H9 (cell line): ENCODE data around the gene KCNAB3. TPM values are rescaled to one million over a fixed set of nuclear protein-coding genes. Genes with fewer than 3 reads are reported as not detected.
A peak's percentile ranks its signal among the peaks of the same experiment; 100 is the strongest.

Experiments
- DNase-seq: peaks from one replicate; pipeline ENCODE4 v3.0.0-alpha.2; 2017
- H2AFZ ChIP-seq: one replicate; pipeline ENCODE4 v1.6.1; 2013; ENCODE audit warnings: mild to moderate bottlenecking, low read length, control low read depth, moderate library complexity
- H2AK5ac ChIP-seq: 2 replicates; pipeline ENCODE4 v1.6.1; 2013; ENCODE audit warnings: low read length, control low read depth, mixed read lengths; ENCODE audit not compliant: insufficient read length
- H2BK120ac ChIP-seq: one replicate; pipeline ENCODE4 v1.6.1; 2013; ENCODE audit warnings: low read depth, mild to moderate bottlenecking, low read length, control low read depth, inconsistent platforms; ENCODE audit not compliant: poor library complexity, severe bottlenecking
- H2BK12ac ChIP-seq: 2 replicates; pipeline ENCODE4 v1.6.1; 2013; ENCODE audit warnings: low read length, control low read depth, mixed read lengths, low read depth; ENCODE audit not compliant: insufficient read length
- H2BK15ac ChIP-seq: 2 replicates; pipeline ENCODE4 v1.6.1; 2013; ENCODE audit warnings: low read depth, low read length, control low read depth
- H2BK20ac ChIP-seq: one replicate; pipeline ENCODE4 v1.6.1; 2013; ENCODE audit warnings: low read depth, mild to moderate bottlenecking, low read length, control low read depth, inconsistent platforms; ENCODE audit not compliant: poor library complexity, severe bottlenecking
- H2BK5ac ChIP-seq: 2 replicates; pipeline ENCODE4 v1.6.1; 2013; ENCODE audit warnings: low read length, control low read depth, mixed read lengths; ENCODE audit not compliant: insufficient read length
- H3K14ac ChIP-seq: 2 replicates; pipeline ENCODE4 v1.6.1; 2013; ENCODE audit warnings: low read length, control low read depth; ENCODE audit not compliant: insufficient read depth
- H3K18ac ChIP-seq: 2 replicates; pipeline ENCODE4 v1.6.1; 2013; ENCODE audit warnings: low read depth, mild to moderate bottlenecking, mixed read lengths, low read length, control low read depth; ENCODE audit not compliant: insufficient read length
- H3K23ac ChIP-seq: 2 replicates; pipeline ENCODE4 v1.6.1; 2013; ENCODE audit warnings: low read length, control low read depth, mixed read lengths, low read depth; ENCODE audit not compliant: insufficient read length
- H3K23me2 ChIP-seq: 2 replicates; pipeline ENCODE4 v1.6.1; 2013; ENCODE audit warnings: low read depth, mild to moderate bottlenecking, mixed read lengths, low read length, control low read depth; ENCODE audit not compliant: insufficient read length, poor library complexity, severe bottlenecking
- H3K27ac ChIP-seq: 2 replicates; pipeline ENCODE4 v1.5.1; 2013; ENCODE audit warnings: low read length, control low read depth, mixed read lengths, low read depth; ENCODE audit not compliant: insufficient read length
- H3K27me3 ChIP-seq: 2 replicates; pipeline ENCODE4 v1.6.1; 2013; ENCODE audit warnings: low read length, control low read depth, inconsistent platforms; ENCODE audit not compliant: insufficient read depth
- H3K4ac ChIP-seq: 2 replicates; pipeline ENCODE4 v1.6.1; 2013; ENCODE audit warnings: low read depth, mild to moderate bottlenecking, control low read depth, inconsistent platforms, low read length, moderate library complexity
- H3K4me1 ChIP-seq: 2 replicates; pipeline ENCODE4 v1.6.1; 2013; ENCODE audit warnings: low read length, control low read depth, inconsistent platforms; ENCODE audit not compliant: insufficient read depth
- H3K4me2 ChIP-seq: 2 replicates; pipeline ENCODE4 v1.6.1; 2013; ENCODE audit warnings: low read length, control low read depth, mixed read lengths; ENCODE audit not compliant: insufficient read length, insufficient read depth
- H3K56ac ChIP-seq: 2 replicates; pipeline ENCODE4 v1.6.1; 2013; ENCODE audit warnings: low read depth, mild to moderate bottlenecking, mixed read lengths, low read length, control low read depth; ENCODE audit not compliant: insufficient read length
- H3K79me1 ChIP-seq: 2 replicates; pipeline ENCODE4 v1.6.1; 2013; ENCODE audit warnings: low read depth, mild to moderate bottlenecking, moderate library complexity, low read length, control low read depth, inconsistent platforms; ENCODE audit not compliant: insufficient read depth, poor library complexity, severe bottlenecking
- H3K79me2 ChIP-seq: 2 replicates; pipeline ENCODE4 v1.6.1; 2013; ENCODE audit warnings: low read length, control low read depth, inconsistent platforms; ENCODE audit not compliant: insufficient read depth
- H3K9ac ChIP-seq: 2 replicates; pipeline ENCODE4 v1.6.1; 2013; ENCODE audit warnings: low read length, control low read depth, mixed read lengths; ENCODE audit not compliant: insufficient read length; ENCODE audit errors: extremely low read depth
- H3K9me3 ChIP-seq: one replicate; pipeline ENCODE4 v1.6.1; 2013; ENCODE audit warnings: low read depth, low read length, inconsistent platforms; ENCODE audit not compliant: control insufficient read depth
- H3T11ph ChIP-seq: one replicate; pipeline ENCODE4 v1.6.1; 2013; ENCODE audit warnings: mild to moderate bottlenecking, low read length, control low read depth, inconsistent platforms
- H4K20me1 ChIP-seq: one replicate; pipeline ENCODE4 v1.6.1; 2013; ENCODE audit not compliant: control insufficient read depth, insufficient read length, insufficient read depth
- H4K5ac ChIP-seq: 2 replicates; pipeline ENCODE4 v1.6.1; 2013; ENCODE audit warnings: low read depth, mild to moderate bottlenecking, mixed read lengths, low read length, control low read depth; ENCODE audit not compliant: insufficient read length
- H4K8ac ChIP-seq: replicated peaks from 2 replicates; pipeline ENCODE4 v1.6.1; 2013; ENCODE audit warnings: low read length, control low read depth, mixed read lengths, low read depth; ENCODE audit not compliant: insufficient read length
- H4K91ac ChIP-seq: 2 replicates; pipeline ENCODE4 v1.6.1; 2013; ENCODE audit warnings: low read depth, mild to moderate bottlenecking, moderate library complexity, mixed read lengths, low read length, control low read depth; ENCODE audit not compliant: insufficient read length
- H3K27ac Mint-ChIP-seq, 3 experiments: 2 replicates in 2 of 3; 3 replicates in 1 of 3; pipeline ENCODE4 v1.8.0; 2020 to 2021; ENCODE audit warnings: mixed read lengths in 3 of 3, mild to moderate bottlenecking in 1 of 3, moderate library complexity in 1 of 3
- H3K27me3 Mint-ChIP-seq: 2 replicates; pipeline ENCODE4 v1.8.0; 2021; ENCODE audit warnings: low read depth, mild to moderate bottlenecking, moderate library complexity, mixed read lengths
- H3K36me3 Mint-ChIP-seq, 3 experiments: 2 replicates in 2 of 3; 3 replicates in 1 of 3; pipeline ENCODE4 v1.8.0; 2020 to 2021; ENCODE audit warnings: low read depth in 3 of 3, mixed read lengths in 3 of 3; ENCODE audit not compliant: insufficient read depth in 1 of 3
- H3K4me1 Mint-ChIP-seq, 2 experiments: 2 replicates each; pipeline ENCODE4 v1.8.0; 2020; ENCODE audit warnings: mixed read lengths in 2 of 2
- H3K4me3 Mint-ChIP-seq, 2 experiments: 2 replicates in 1 of 2; 3 replicates in 1 of 2; pipeline ENCODE4 v1.8.0; 2020 to 2021; ENCODE audit warnings: mild to moderate bottlenecking in 2 of 2, mixed read lengths in 2 of 2, moderate library complexity in 1 of 2
- H3K9me3 Mint-ChIP-seq, 2 experiments: 2 replicates in 1 of 2; 3 replicates in 1 of 2; pipeline ENCODE4 v1.8.0; 2020; ENCODE audit warnings: mild to moderate bottlenecking in 2 of 2, mixed read lengths in 2 of 2, moderate library complexity in 1 of 2
- WGBS: extraction: QIAGEN DNeasy Blood & Tissue Kit; methylation state at CpG from one replicate; pipeline ENCODE4 v1.1.7; 2013; ENCODE audit warnings: missing lambda C conversion rate, low lambda C conversion rate, mixed read lengths; ENCODE audit not compliant: insufficient read length; ENCODE audit errors: extremely low coverage; 5-methylcytosine and 5-hydroxymethylcytosine counted together
- total RNA-seq: library from RNA; stranded (reverse); gene quantifications from 2 replicates; pipeline ENCODE4 v1.2.1, GENCODE V29; 2021
- TF ChIP-seq, protein P1 (sequence below): fragments of 200-600 bp; sonication (generic); conservative IDR thresholded peaks from 3 replicates; pipeline ENCODE4 v1.8.0; 2021; ENCODE audit warnings: antibody characterized with exemption, mild to moderate bottlenecking

Gene KCNAB3
- total RNA-seq, 1 experiment from 2014 or later: 6.4 TPM

DNA sequence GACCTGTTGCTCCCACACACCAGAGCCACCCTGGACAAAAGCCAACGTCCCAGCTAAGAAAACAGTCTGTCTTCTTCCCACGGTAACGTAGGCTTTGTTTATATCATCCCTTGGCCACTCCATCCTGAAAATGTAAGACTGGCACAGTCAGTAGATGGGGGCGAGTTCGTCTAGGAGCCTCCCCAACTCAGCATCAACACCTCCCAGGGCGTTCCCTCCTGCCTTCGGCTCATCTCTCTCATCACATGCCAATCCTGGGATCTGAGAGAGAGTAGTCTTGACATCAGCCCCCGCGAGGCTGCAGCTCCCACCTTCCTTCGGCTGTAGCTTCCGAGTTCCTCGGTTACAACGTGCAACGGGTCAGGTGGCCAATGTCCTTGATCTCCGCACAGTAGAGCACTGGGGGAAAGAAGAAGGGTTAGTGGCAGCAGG is 14.5 kb downstream of the KCNAB3 start:
- no peaks in the 10 kb centered on the region for H3K79me2 ChIP-seq
- TF ChIP-seq, protein P1, sequence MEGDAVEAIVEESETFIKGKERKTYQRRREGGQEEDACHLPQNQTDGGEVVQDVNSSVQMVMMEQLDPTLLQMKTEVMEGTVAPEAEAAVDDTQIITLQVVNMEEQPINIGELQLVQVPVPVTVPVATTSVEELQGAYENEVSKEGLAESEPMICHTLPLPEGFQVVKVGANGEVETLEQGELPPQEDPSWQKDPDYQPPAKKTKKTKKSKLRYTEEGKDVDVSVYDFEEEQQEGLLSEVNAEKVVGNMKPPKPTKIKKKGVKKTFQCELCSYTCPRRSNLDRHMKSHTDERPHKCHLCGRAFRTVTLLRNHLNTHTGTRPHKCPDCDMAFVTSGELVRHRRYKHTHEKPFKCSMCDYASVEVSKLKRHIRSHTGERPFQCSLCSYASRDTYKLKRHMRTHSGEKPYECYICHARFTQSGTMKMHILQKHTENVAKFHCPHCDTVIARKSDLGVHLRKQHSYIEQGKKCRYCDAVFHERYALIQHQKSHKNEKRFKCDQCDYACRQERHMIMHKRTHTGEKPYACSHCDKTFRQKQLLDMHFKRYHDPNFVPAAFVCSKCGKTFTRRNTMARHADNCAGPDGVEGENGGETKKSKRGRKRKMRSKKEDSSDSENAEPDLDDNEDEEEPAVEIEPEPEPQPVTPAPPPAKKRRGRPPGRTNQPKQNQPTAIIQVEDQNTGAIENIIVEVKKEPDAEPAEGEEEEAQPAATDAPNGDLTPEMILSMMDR: no peak
- H3K9me3 ChIP-seq: no peaks in the 10 kb centered on the region
- no peak overlapping the region for H3T11ph ChIP-seq
- H3K27me3 ChIP-seq: peaks cover 17% of the 10 kb centered on the region
- no peak overlapping the region for H2BK120ac ChIP-seq
- no peaks in the 10 kb centered on the region for H4K20me1 ChIP-seq
- H3K79me1 ChIP-seq: no peaks in the 10 kb centered on the region
- peaks cover 0 to 9% (median 3%) of the 10 kb centered on the region in 3 experiments; a peak in 4 of 7 replicates for H3K36me3 Mint-ChIP-seq
- no peak overlapping the region for H3K18ac ChIP-seq
- no peak overlapping the region for H3K9ac ChIP-seq
- H3K27ac Mint-ChIP-seq: peak overlapping the region in 1 of 3 experiments; percentile 40; a peak in 2 of 7 replicates
- peaks cover 3 to 4% of the 10 kb centered on the region in 2 experiments; a peak in 3 of 5 replicates for H3K9me3 Mint-ChIP-seq
- no peak overlapping the region for H2BK20ac ChIP-seq
- no peak overlapping the region for H2BK5ac ChIP-seq
- H2BK12ac ChIP-seq: no peak overlapping the region
- H3K27ac ChIP-seq: no peak overlapping the region
- H3K14ac ChIP-seq: no peak overlapping the region
- peaks cover 12 to 13% of the 10 kb centered on the region in 2 experiments for H3K4me1 Mint-ChIP-seq
- no peak overlapping the region for H4K5ac ChIP-seq
- no peak overlapping the region for H3K4ac ChIP-seq
- H3K4me2 ChIP-seq: peak overlapping the region; percentile 77
- no peak overlapping the region for H2BK15ac ChIP-seq
- peak overlapping the region; percentile 75 to 84 for H3K4me3 Mint-ChIP-seq
- no peak overlapping the region for H3K23ac ChIP-seq
- WGBS: no CpG with 5 or more reads among the region's 15 CpGs
- H2AFZ ChIP-seq: no peak overlapping the region
- H4K91ac ChIP-seq: no peak overlapping the region
- peaks cover 8% of the 10 kb centered on the region for H3K23me2 ChIP-seq
- H3K27me3 Mint-ChIP-seq: peaks cover 55% of the 10 kb centered on the region
- no peak for DNase-seq
- H4K8ac ChIP-seq: no peak overlapping the region
- no peaks in the 10 kb centered on the region for H3K4me1 ChIP-seq
- H2AK5ac ChIP-seq: no peak overlapping the region
- H3K56ac ChIP-seq: no peak overlapping the region
